ENCODE data around the gene ZNF362. TPM values are rescaled to one million over a fixed set of nuclear protein-coding genes. Genes with fewer than 3 reads are reported as not detected.
A peak's percentile ranks its signal among the peaks of the same experiment; 100 is the strongest.

Gene ZNF362
- polyA plus RNA-seq, 10 donors: 27.6 to 40.1 (median 31.9) TPM

DNA sequence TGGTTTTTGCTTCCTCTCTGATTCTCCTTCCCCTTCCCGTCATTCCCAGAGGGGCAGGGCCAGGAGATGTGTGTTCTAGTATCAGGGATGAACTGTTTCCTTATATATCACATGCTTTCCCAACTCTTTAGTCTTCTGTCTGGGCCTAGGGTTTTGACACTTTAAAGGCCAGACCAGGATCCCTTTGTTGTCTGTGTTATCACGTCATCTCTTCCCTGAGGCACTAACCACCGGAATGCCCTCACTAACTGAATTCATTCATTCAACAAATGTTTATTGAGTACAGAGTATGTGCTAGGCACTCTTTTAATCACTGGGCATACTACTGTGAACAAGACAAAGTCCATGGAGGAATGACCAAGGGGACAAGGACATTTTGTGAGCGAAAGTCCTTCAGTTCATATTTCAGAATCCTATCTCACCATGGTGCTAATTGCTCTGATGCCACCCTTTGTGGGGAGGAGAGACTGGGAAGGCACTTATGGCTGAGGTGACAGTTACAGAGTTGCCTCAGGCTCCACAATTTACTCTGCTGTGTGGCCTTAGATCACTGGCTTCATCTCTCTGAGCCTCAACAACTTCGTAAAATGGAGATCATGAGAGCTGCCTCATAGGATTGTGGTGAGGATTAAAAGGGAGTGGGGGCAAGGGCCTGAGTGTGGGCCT, 12.0 kb upstream of the ZNF362 start:
- peak in 1 of 3 donors; percentile 35 for DNase-seq

- DNase-seq: no peak
Observed at GRCh38 chr1:33244809-33245186, 11.5 kb upstream of the ZNF362 start.

DNA sequence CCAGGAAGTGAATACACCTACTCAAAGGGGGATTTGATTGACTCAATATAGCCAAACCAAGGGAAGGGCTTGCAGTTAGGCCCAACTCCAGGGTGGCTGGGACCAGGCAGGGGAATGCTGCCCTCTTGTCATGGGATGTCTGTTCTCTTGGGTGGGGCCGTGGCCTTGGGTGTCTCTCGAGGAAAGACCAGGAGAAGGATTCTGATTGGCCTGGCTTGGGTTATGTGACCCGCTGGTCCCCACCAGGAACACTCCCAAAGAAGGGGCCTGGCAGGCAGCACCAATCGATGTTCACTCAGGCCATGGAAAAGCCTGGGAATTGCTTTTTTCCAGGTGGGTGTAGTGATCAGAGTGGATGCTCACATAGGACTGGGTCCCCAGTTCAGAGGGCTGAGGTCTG, 10.1 kb upstream of the ZNF362 start:
- DNase-seq: no peak

DNA sequence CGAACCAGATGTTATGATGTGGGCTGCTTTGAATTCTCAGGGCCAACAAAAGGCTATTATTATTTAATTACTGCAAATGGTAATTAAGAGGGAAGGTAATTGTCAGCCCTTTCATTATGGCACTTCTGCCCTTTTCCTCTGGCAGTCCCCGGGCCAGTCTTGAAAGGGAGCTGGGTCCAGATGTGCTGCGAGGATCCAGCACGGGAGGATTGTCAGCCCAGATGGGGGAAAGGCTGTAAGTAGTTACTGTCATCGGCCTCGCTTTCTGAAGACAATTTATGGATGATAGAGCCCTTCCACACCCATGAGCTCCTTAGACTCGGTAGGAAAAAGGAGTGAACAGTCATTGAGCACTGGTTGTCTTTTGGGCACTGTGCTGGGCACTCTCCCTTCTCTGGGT, 8.7 kb upstream of the ZNF362 start:
- no peak for DNase-seq

- DNase-seq: no peak
Observed at GRCh38 chr1:33248244-33248643, 8.0 kb upstream of the ZNF362 start.

- no peak for DNase-seq
Observed at GRCh38 chr1:33249422-33249821, 6.9 kb upstream of the ZNF362 start.

- no peak for DNase-seq
Observed at GRCh38 chr1:33250217-33250616, 6.1 kb upstream of the ZNF362 start.

GRCh38 chr1:33250724-33251123, 5.6 kb upstream of the ZNF362 start:
- no peak for DNase-seq

DNA sequence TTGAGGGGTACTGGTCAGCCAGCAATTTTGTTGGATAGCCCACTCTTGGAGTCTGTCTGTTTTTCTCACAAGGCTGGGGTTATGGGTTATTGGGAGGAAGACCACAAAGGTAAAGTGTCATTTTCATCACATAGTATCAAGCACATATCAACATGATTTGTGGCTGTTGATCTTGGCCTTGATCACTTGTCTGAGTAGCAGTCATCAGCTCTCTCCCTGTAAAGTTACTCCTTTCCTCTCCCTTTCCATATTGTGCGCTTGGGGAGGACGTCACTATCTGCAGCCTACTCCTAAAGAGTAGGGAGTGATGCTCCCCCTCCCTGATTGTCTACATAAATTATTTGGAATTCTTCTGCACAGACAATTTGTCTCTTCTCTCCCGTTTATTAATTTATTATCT, 1.8 kb upstream of the ZNF362 start:
- no peak for DNase-seq

DNA sequence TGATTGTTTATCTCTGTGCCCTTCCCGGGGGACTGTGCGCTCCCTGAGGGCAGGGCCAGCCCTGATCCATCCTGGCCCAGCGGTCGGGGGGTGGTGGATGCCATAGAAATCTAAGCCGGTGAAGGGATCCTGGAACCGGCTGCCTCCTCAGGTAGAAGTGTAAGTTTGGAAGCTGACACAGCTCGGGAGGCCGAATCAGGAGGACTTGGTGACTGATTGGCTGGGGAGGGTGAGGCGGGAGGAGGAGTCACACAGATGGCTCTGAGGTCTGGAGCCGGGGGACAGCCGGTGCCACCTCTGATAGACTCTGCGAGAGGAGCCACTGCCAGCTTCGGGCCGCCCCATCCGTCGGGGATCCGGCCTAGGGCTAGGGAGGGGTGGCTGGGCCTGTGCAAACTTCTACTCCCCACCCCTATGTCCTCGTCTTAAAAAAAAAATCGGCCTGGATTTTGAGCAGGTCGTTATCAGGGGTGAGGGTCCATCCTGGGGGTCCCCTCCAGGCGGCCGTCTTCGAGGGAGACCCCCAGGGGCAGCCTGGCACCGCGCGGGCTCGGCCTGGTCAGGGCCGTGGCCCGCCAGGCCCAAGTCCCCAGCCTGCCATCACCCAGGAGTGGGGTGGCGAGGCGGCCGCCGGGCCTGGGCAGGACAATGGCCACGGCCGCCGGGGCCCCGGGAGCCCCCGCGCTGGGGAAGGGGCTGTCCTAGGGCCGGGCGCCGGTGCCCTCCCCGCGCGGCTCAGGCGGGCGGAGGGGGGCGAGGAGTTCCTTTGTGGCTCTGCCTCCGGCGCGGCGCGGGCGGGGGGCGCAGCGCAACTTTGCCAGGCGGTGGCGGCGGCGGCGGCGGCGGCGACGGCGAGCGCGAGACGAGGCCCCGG, 708 bp upstream of the ZNF362 start:
- DNase-seq: peak; percentile 42 to 83 (median 58)

- DNase-seq: no peak
Observed at GRCh38 chr1:33256221-33256470, 146 bp upstream of the ZNF362 start.

DNA sequence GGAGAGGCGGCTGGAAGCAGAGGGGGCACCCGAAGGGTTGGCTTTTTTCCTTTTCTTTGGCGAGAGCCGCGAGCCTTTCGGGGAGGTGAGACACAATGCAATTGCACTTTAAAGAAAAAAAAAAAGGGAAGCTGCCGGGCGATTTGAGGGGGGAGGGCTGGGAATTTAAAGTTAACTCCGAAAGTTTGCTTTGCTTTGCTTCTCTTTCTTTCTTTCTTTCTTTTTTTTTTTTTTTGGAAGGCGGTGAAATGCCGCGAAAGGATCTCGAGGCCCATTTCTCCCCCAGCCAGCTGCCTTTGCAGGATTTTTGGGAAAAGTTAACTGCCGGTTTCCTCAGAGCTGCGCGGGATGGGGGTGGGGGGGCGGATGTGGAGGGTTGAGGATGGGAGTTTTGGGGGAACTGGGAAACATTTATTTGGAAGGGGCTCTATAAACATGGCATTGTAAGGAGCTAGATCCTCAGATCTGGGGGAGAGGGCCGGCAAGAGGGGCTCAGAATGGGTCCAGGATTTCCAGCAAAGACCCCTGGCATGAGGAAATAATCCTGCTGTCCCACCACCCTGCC, 997 bp downstream of the ZNF362 start:
- DNase-seq: no peak

- no peak for DNase-seq
Observed at GRCh38 chr1:33257772-33258712, 1.8 kb downstream of the ZNF362 start.

- DNase-seq: no peak
Observed at GRCh38 chr1:33258788-33259274, 2.5 kb downstream of the ZNF362 start.

GRCh38 chr1:33259879-33260278, 3.6 kb downstream of the ZNF362 start:
- no peak for DNase-seq

- no peak for DNase-seq
Observed at GRCh38 chr1:33260439-33260838, 4.1 kb downstream of the ZNF362 start.

GRCh38 chr1:33261344-33261743, 5.1 kb downstream of the ZNF362 start:
- no peak for DNase-seq

GRCh38 chr1:33263890-33264504, 7.7 kb downstream of the ZNF362 start:
- peak in 1 of 3 donors; percentile 30 for DNase-seq

- no peak for DNase-seq
Observed at GRCh38 chr1:33265780-33266605, 9.7 kb downstream of the ZNF362 start.

- DNase-seq: no peak
Observed at GRCh38 chr1:33266766-33267165, 10.5 kb downstream of the ZNF362 start.
